ENCODE results near the gene FXYD5.
A peak's percentile ranks its signal among the peaks of the same experiment; 100 is the strongest.

FXYD5 gene

GRCh38 chr19:35115177-35115951 is 39.2 kb upstream of the FXYD5 start, which contains the start of gene FXYD3:
FXYD3 (plus strand) TSS chr19:35115823; CDS start chr19:35119377, 3,554 bp downstream.
- Histone ChIP-seq H3K27ac (ENCODE audit: low read depth, low read length) (peak within 1 kb of the TSS; percentile 68), H3K9ac (ENCODE audit: low read length) (peak within 1 kb of the TSS; percentile 66), H3K4me3 (ENCODE audit: low read length) (peak within 1 kb of the TSS; percentile 75), H3K27me3 (ENCODE audit: control insufficient read depth, insufficient read depth, low read length) (no peaks in the 10 kb centered on the region), H3K4me1 (ENCODE audit: control insufficient read depth, insufficient read depth, low read length) (no peaks in the 10 kb centered on the region), H3K36me3 (ENCODE audit: control insufficient read depth, insufficient read depth, low read length) (no peaks in the 10 kb centered on the region)

GRCh38 chr19:35116072-35116801 is 38.3 kb upstream of the FXYD5 start:
- no peaks in the 10 kb centered on the region for H3K4me1 ChIP-seq (ENCODE audit: control insufficient read depth, insufficient read depth, low read length)
- H3K9ac ChIP-seq (ENCODE audit: low read length) = peak overlapping the region; percentile 66
- H3K27ac ChIP-seq (ENCODE audit: low read depth, low read length) = peak overlapping the region; percentile 68
- H3K36me3 ChIP-seq (ENCODE audit: control insufficient read depth, insufficient read depth, low read length) = no peaks in the 10 kb centered on the region
- no peaks in the 10 kb centered on the region for H3K27me3 ChIP-seq (ENCODE audit: control insufficient read depth, insufficient read depth, low read length)
- peak overlapping the region; percentile 75 for H3K4me3 ChIP-seq (ENCODE audit: low read length)

GRCh38 chr19:35117116-35117515 is 37.4 kb upstream of the FXYD5 start:
- Histone ChIP-seq H3K4me1 (ENCODE audit: control insufficient read depth, insufficient read depth, low read length) (no peaks in the 10 kb centered on the region), H3K27ac (ENCODE audit: low read depth, low read length) (peak overlapping the region; percentile 21), H3K9ac (ENCODE audit: low read length) (peak overlapping the region; percentile 66), H3K4me3 (ENCODE audit: low read length) (peak overlapping the region; percentile 75), H3K36me3 (ENCODE audit: control insufficient read depth, insufficient read depth, low read length) (no peaks in the 10 kb centered on the region), H3K27me3 (ENCODE audit: control insufficient read depth, insufficient read depth, low read length) (no peaks in the 10 kb centered on the region)

- no peak overlapping the region for H3K27ac ChIP-seq (ENCODE audit: low read depth, low read length)
- no peaks in the 10 kb centered on the region for H3K36me3 ChIP-seq (ENCODE audit: control insufficient read depth, insufficient read depth, low read length)
- no peaks in the 10 kb centered on the region for H3K27me3 ChIP-seq (ENCODE audit: control insufficient read depth, insufficient read depth, low read length)
- peak overlapping the region; percentile 75 for H3K4me3 ChIP-seq (ENCODE audit: low read length)
- no peaks in the 10 kb centered on the region for H3K4me1 ChIP-seq (ENCODE audit: control insufficient read depth, insufficient read depth, low read length)
- H3K9ac ChIP-seq (ENCODE audit: low read length) = no peak overlapping the region
Observed at GRCh38 chr19:35117799-35118198, 36.7 kb upstream of the FXYD5 start.

- H3K4me3 ChIP-seq (ENCODE audit: low read length) = peak overlapping the region; percentile 47
- H3K4me1 ChIP-seq (ENCODE audit: control insufficient read depth, insufficient read depth, low read length) = no peaks in the 10 kb centered on the region
- H3K36me3 ChIP-seq (ENCODE audit: control insufficient read depth, insufficient read depth, low read length) = no peaks in the 10 kb centered on the region
- no peaks in the 10 kb centered on the region for H3K27me3 ChIP-seq (ENCODE audit: control insufficient read depth, insufficient read depth, low read length)
- peak overlapping the region; percentile 10 for H3K9ac ChIP-seq (ENCODE audit: low read length)
- peak overlapping the region; percentile 19 for H3K27ac ChIP-seq (ENCODE audit: low read depth, low read length)
Observed at GRCh38 chr19:35118268-35119020, 36.1 kb upstream of the FXYD5 start.

- Histone ChIP-seq H3K27ac (ENCODE audit: low read depth, low read length) (no peak overlapping the region), H3K9ac (ENCODE audit: low read length) (no peak overlapping the region), H3K4me3 (ENCODE audit: low read length) (peak overlapping the region; percentile 47), H3K36me3 (ENCODE audit: control insufficient read depth, insufficient read depth, low read length) (no peaks in the 10 kb centered on the region), H3K4me1 (ENCODE audit: control insufficient read depth, insufficient read depth, low read length) (no peaks in the 10 kb centered on the region), H3K27me3 (ENCODE audit: control insufficient read depth, insufficient read depth, low read length) (no peaks in the 10 kb centered on the region)
Observed at GRCh38 chr19:35119091-35119490, 35.4 kb upstream of the FXYD5 start.

- Histone ChIP-seq H3K4me1 (ENCODE audit: control insufficient read depth, insufficient read depth, low read length) (peaks cover under 1% of the 10 kb centered on the region), H3K9ac (ENCODE audit: low read length) (no peak overlapping the region), H3K36me3 (ENCODE audit: control insufficient read depth, insufficient read depth, low read length) (no peaks in the 10 kb centered on the region), H3K4me3 (ENCODE audit: low read length) (peak overlapping the region; percentile 47), H3K27ac (ENCODE audit: low read depth, low read length) (peak overlapping the region; percentile 31), H3K27me3 (ENCODE audit: control insufficient read depth, insufficient read depth, low read length) (no peaks in the 10 kb centered on the region)
Observed at GRCh38 chr19:35119578-35120155, 34.9 kb upstream of the FXYD5 start.

GRCh38 chr19:35120492-35120891 is 34.0 kb upstream of the FXYD5 start:
- Histone ChIP-seq H3K9ac (ENCODE audit: low read length) (no peak overlapping the region), H3K27ac (ENCODE audit: low read depth, low read length) (no peak overlapping the region), H3K27me3 (ENCODE audit: control insufficient read depth, insufficient read depth, low read length) (no peaks in the 10 kb centered on the region), H3K4me1 (ENCODE audit: control insufficient read depth, insufficient read depth, low read length) (peaks cover 5% of the 10 kb centered on the region), H3K4me3 (ENCODE audit: low read length) (peak overlapping the region; percentile 19), H3K36me3 (ENCODE audit: control insufficient read depth, insufficient read depth, low read length) (no peaks in the 10 kb centered on the region)

- H3K27me3 ChIP-seq (ENCODE audit: control insufficient read depth, insufficient read depth, low read length) = no peaks in the 10 kb centered on the region
- H3K27ac ChIP-seq (ENCODE audit: low read depth, low read length) = no peak overlapping the region
- H3K36me3 ChIP-seq (ENCODE audit: control insufficient read depth, insufficient read depth, low read length) = no peaks in the 10 kb centered on the region
- peaks cover 7% of the 10 kb centered on the region for H3K4me1 ChIP-seq (ENCODE audit: control insufficient read depth, insufficient read depth, low read length)
- no peak overlapping the region for H3K9ac ChIP-seq (ENCODE audit: low read length)
- peak overlapping the region; percentile 19 for H3K4me3 ChIP-seq (ENCODE audit: low read length)
Observed at GRCh38 chr19:35120898-35121297, 33.6 kb upstream of the FXYD5 start.

GRCh38 chr19:35122687-35123551 is 31.6 kb upstream of the FXYD5 start:
- no peak overlapping the region for H3K4me3 ChIP-seq (ENCODE audit: low read length)
- H3K27ac ChIP-seq (ENCODE audit: low read depth, low read length) = peak overlapping the region; percentile 3
- peaks cover 7% of the 10 kb centered on the region for H3K4me1 ChIP-seq (ENCODE audit: control insufficient read depth, insufficient read depth, low read length)
- no peaks in the 10 kb centered on the region for H3K36me3 ChIP-seq (ENCODE audit: control insufficient read depth, insufficient read depth, low read length)
- no peak overlapping the region for H3K9ac ChIP-seq (ENCODE audit: low read length)
- H3K27me3 ChIP-seq (ENCODE audit: control insufficient read depth, insufficient read depth, low read length) = no peaks in the 10 kb centered on the region

- Histone ChIP-seq H3K4me3 (ENCODE audit: low read length) (peak overlapping the region; percentile 92), H3K27ac (ENCODE audit: low read depth, low read length) (peak overlapping the region; percentile 95), H3K9ac (ENCODE audit: low read length) (no peak overlapping the region), H3K27me3 (ENCODE audit: control insufficient read depth, insufficient read depth, low read length) (no peaks in the 10 kb centered on the region), H3K36me3 (ENCODE audit: control insufficient read depth, insufficient read depth, low read length) (no peaks in the 10 kb centered on the region), H3K4me1 (ENCODE audit: control insufficient read depth, insufficient read depth, low read length) (peaks cover 7% of the 10 kb centered on the region)
Observed at GRCh38 chr19:35123573-35123972, 31.0 kb upstream of the FXYD5 start.
